ENCODE results near the gene GDI1.

DNA sequence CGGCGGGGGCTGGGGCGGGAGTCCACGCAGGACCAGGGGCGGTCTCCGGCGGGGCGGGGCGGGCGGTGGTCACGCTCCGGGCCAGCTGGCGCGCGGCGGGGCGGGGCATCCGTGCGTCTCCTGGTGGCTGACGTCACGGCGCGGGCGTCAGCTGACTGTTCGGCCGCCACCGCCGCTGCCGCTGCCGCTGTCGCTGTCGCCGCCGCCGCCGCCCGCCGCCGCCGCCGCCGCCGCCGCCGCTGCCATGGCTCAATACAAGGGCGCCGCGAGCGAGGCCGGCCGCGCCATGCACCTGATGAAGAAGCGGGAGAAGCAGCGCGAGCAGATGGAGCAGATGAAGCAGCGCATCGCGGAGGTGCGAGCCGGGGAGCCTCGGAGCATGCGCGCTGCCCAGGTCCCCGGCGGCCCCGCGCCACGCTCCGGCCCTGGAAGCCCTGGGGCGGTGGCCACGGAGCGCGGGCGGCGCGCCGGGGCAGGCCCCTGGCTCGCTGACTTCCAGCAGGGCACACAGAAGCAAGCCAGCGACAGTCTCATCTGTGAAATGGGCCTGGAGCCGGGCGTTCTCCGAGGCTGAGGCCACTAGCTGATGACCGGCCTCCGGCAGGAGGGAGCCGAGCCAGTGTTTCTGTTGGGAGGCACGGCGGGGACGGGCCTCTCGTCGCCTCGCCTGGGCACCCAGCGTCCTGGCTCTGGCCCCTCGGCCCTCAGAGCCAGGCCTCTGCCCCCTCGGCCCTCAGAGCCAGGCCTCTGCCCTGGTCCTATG is 7.2 kb downstream of the GDI1 start, which contains the start of gene FAM50A:
- TF ChIP-seq, protein P1, sequence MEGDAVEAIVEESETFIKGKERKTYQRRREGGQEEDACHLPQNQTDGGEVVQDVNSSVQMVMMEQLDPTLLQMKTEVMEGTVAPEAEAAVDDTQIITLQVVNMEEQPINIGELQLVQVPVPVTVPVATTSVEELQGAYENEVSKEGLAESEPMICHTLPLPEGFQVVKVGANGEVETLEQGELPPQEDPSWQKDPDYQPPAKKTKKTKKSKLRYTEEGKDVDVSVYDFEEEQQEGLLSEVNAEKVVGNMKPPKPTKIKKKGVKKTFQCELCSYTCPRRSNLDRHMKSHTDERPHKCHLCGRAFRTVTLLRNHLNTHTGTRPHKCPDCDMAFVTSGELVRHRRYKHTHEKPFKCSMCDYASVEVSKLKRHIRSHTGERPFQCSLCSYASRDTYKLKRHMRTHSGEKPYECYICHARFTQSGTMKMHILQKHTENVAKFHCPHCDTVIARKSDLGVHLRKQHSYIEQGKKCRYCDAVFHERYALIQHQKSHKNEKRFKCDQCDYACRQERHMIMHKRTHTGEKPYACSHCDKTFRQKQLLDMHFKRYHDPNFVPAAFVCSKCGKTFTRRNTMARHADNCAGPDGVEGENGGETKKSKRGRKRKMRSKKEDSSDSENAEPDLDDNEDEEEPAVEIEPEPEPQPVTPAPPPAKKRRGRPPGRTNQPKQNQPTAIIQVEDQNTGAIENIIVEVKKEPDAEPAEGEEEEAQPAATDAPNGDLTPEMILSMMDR (IDR thresholded peaks at IDR 0.05) = no peak
- no peak for TF ChIP-seq EZH2 (IDR thresholded peaks at IDR 0.05; ENCODE audit: borderline replicate concordance, insufficient read depth, low read depth, low read length, poor library complexity, severe bottlenecking)

Data from B cell (primary cell).